ENCODE results near the gene CACFD1.

The CACFD1 gene

DNA sequence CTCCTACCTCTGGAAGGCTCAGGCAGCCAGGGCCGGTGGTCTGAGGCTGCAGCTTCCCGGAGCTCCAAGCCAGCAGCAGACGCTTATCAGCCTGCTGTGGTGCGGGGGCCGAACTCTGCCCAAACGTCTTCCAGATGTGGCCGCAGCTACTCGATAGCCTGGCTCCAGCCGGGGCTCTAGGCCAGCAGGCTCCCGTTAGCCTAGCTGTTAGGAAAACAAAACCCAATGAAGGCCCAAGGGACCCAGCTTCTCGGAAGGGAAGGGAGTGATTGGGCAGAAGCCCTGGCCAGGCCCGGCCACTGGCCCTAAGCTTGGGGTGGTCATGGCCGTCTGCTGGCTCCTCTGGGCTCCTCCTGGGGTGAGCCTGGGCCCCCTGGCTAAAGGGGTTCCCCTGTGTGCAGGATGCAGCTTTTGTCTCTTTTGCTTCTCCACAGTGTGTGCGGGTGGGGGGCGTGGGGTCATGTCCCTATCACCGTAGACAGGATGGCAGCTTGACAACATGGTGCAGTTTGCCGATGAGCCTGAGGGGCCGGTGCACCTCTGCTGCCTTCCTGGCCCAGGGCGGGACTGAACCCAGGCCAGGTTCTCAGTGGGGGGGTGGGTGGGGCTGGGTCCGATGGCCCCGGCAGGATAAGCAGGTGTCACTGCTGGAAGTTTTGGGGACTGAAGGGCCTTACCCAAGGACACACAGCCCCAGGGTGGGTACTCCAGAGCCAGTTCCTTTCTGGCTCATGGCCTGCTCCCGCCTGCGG, 46.3 kb downstream of the CACFD1 start:
- TF ChIP-seq, protein P1, sequence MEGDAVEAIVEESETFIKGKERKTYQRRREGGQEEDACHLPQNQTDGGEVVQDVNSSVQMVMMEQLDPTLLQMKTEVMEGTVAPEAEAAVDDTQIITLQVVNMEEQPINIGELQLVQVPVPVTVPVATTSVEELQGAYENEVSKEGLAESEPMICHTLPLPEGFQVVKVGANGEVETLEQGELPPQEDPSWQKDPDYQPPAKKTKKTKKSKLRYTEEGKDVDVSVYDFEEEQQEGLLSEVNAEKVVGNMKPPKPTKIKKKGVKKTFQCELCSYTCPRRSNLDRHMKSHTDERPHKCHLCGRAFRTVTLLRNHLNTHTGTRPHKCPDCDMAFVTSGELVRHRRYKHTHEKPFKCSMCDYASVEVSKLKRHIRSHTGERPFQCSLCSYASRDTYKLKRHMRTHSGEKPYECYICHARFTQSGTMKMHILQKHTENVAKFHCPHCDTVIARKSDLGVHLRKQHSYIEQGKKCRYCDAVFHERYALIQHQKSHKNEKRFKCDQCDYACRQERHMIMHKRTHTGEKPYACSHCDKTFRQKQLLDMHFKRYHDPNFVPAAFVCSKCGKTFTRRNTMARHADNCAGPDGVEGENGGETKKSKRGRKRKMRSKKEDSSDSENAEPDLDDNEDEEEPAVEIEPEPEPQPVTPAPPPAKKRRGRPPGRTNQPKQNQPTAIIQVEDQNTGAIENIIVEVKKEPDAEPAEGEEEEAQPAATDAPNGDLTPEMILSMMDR (IDR thresholded peaks at IDR 0.05; ENCODE audit: extremely low read depth, insufficient read depth, missing control alignments): no peak
- in situ Hi-C loops (cut with MboI; ENCODE audit: low pct_unique_long_range_greater_than_20kb, low sequenced_read_pairs, unreplicated experiment): no loop called here
- no peak for DNase-seq (ENCODE audit: low spot score)

DNA sequence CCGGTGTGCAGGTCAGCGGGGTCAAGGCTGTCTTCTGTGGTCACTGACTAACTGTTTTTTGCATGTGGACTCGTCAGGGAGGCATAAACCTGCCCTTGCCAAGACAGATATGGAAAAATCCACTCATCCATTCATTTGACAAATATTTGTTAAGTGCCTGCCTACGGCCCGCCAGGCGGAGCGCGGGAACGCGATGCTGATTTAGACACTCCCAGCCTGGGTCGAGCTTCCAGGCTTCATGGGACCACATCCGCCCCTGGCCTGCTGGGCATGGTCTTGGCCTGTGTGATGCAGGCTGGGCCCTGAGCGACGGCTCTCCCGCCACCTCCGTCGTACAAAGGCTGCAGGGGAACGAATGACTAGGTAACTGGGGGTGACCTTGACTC, 46.9 kb downstream of the CACFD1 start:
- TF ChIP-seq, protein P1 (IDR thresholded peaks at IDR 0.05; ENCODE audit: extremely low read depth, insufficient read depth, missing control alignments): no peak
- in situ Hi-C loops (cut with MboI; ENCODE audit: low pct_unique_long_range_greater_than_20kb, low sequenced_read_pairs, unreplicated experiment): no loop called here
- no peak for DNase-seq (ENCODE audit: low spot score)

DNA sequence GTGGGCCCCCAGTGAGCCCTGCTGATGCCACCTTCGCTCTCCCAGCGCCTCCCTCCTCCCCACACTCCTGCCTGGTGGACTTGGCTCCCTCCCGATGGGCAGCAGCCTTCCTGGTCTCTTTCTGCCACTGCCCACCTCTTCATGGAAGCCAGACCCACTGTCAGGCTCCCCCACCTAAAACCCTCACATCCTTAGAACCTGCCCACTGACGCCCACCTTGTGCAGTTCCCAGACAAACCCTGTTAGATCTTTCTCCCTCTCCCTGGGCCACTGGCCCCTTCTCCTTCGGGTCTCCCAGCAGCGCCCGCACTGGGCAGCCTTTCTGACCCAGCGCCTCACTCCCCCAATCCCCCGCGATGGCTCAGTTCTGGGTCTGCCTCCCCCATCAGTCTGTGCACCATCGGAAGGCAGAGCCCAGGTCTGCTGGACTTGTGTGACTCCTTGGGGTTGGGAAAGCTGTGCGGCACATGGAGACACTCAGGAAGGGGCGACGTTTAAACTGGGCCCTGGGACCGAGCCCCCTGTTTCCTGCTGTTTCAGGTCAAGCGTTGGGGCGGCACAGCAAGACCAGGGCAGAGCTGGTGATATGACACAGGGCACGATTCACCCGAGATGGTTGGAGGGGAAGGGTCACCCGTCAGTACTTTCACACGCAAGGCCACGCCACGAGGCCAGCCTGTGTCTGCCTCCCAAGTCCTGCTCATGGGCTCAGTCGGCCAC, 47.6 kb downstream of the CACFD1 start:
- DNase-seq (ENCODE audit: low spot score): no peak
- TF ChIP-seq, protein P1 (IDR thresholded peaks at IDR 0.05; ENCODE audit: extremely low read depth, insufficient read depth, missing control alignments): no peak
- in situ Hi-C loops (cut with MboI; ENCODE audit: low pct_unique_long_range_greater_than_20kb, low sequenced_read_pairs, unreplicated experiment): no loop called here

DNA sequence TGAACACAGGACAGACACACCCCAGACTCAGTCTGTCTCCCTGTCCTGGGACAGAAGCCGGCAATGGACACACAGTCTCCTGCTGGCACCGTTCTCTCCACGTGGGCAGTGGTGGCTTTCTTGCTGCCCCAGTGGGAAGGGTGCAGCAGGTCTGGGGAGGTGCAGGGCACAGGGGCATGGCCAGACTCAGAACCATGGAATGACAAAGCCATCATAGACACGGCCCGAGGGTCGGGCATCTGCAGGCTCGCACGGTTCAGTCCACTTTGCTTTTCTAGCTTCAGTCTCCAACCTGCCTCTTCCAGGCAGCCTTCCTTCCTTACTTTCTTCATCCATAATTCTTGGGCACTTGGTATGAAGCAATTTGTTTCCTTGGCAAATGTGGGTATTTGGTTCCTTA, 48.3 kb downstream of the CACFD1 start:
- TF ChIP-seq, protein P1 (IDR thresholded peaks at IDR 0.05; ENCODE audit: extremely low read depth, insufficient read depth, missing control alignments): no peak
- in situ Hi-C loops (cut with MboI; ENCODE audit: low pct_unique_long_range_greater_than_20kb, low sequenced_read_pairs, unreplicated experiment): no loop called here
- DNase-seq (ENCODE audit: low spot score): no peak

DNA sequence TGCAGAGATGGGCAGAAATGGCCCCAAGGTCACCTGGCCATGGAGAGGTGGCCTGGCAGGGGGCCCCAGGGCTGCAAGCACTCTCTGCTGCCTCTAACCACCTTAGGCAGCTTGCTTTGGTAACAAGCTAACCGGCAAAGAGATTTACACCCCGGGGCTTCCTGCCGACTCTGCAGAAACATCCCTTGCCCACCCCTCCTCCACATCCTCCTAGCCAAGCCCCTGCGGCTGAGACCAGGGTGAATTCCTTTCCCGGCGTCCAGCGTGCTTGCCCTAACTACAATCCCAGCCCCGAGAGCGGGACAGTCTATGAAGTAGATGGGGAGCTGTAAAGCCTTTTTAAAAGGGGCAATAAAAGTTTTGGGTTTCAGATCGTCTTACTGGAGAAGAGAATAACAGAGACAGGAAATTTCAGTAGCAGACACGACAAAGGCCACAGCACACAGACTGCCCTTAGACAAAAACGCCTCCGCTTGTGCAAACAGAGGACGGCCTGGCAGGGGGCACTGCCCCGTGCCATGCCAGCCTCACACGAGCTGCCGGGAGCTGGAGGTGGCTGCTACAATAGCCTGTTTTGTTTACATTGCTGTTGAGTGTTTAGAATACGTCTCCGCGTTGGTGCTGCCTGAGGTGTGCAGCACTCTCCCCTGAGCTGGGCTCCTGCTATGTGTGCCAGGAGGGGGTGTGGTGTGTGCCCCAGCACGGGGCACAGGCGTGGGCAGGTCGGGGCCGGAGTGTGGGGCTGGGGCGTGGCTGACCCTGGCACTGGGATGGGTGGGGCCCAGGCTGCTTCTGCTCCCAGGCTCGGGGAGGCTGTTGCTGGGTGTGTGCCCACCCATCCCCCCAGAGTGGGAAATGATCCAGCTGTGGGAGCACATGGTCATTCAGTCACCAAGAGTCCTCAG, 49.7 kb downstream of the CACFD1 start:
- TF ChIP-seq, protein P1 (IDR thresholded peaks at IDR 0.05; ENCODE audit: extremely low read depth, insufficient read depth, missing control alignments): no peak
- DNase-seq (ENCODE audit: low spot score): no peak
- in situ Hi-C loops (cut with MboI; ENCODE audit: low pct_unique_long_range_greater_than_20kb, low sequenced_read_pairs, unreplicated experiment): no loop called here

DNA sequence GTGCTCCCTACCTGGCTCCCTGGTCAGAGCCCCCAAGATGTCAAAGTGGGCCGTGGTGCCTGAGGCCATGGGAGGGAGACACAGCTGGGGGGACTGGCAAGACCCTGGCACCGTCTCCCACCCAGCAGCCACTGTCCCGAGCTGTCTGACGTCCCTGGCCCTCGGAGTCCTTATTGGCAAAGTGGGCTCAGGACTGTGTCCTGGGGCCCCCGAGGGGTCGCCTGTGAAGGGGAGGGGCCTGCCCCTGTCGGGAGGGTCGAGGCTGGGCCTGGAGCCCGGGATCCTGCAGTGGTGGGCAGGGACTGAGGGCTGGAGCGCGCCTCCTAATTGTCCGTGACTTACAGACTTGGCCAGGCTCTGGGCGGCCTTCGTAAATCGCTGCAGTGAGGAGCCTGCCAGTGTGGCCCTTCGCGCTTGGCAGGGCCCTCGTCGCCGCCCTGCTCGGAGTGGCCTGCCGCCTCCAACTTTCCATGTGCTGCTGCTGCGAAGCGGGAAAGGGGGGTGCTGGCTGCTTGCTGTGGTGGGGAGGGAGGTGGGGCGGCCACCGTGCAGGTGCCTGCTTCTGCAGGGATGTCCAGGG, 51.2 kb downstream of the CACFD1 start:
- TF ChIP-seq, protein P1 (IDR thresholded peaks at IDR 0.05; ENCODE audit: extremely low read depth, insufficient read depth, missing control alignments): no peak
- in situ Hi-C loops (cut with MboI; ENCODE audit: low pct_unique_long_range_greater_than_20kb, low sequenced_read_pairs, unreplicated experiment): no loop called here
- DNase-seq (ENCODE audit: low spot score): no peak
